Hepatic stellate cell (primary cell): ENCODE measurements around the gene LRCH4.
"Not testable (repeated sequence)": the region's sequence is repeated elsewhere in the genome, so short reads cannot be mapped to it uniquely, and the experiment has no call there.

ENCODE experiments used
- DNase-seq: peaks from one replicate; pipeline ENCODE4 v3.0.0; 2011; ENCODE audit warnings: low spot score

The LRCH4 gene

DNA sequence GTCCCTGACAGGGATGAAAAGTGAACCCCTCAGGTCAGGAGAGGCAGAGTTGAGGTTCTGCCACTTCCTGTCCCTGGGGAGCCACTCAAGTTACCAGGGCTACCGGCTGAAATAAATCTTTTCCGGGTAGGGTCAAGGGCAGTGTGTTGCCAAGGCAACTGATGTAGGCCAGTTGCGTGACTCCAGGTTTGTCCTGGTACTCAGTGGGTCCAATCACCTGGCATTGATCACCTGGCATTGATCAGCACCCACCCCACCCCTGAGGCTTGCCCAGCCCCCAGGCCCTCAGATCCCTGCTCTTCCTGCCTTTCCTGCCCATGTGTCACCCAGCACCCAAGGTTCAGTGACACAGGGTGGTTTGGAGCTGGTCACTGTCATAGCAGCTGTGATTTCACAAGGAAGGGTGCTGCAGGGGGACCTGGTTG is 18.2 kb downstream of the LRCH4 start:
- DNase-seq = no peak

DNA sequence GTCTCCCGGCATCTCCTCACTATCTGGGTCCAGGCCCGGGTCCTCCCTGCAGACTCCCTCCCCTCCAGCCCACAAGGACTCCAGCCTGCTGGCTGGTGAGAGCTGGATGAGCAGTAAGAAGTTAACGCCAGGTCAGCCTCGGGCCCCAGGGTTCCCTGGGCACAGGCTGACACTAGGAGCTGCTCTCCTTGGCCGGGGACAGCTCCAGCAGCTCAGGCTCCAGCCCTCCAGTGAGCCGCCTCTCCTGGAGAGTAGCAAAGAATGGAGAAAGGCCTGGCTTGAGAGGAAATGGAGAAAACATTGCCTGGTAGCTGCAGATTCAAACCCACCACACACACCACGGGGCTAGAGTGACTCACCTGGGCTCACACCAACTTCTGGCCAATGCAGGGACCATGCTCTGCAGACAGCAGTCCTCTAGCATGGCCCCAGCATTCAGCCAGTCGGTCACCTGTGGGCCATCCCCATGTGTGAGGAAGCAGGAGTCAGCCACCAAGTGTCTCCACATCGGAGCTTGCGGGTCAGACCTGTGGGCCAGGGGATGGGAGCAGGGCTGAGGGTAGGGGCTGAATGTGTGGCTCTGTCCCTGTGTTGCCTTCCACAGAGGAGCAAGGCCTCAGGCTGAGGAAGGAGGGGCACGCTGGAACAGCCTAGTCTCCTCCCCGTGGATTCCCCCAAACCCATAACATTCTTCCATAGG is 18.7 kb downstream of the LRCH4 start:
- DNase-seq = no peak

DNA sequence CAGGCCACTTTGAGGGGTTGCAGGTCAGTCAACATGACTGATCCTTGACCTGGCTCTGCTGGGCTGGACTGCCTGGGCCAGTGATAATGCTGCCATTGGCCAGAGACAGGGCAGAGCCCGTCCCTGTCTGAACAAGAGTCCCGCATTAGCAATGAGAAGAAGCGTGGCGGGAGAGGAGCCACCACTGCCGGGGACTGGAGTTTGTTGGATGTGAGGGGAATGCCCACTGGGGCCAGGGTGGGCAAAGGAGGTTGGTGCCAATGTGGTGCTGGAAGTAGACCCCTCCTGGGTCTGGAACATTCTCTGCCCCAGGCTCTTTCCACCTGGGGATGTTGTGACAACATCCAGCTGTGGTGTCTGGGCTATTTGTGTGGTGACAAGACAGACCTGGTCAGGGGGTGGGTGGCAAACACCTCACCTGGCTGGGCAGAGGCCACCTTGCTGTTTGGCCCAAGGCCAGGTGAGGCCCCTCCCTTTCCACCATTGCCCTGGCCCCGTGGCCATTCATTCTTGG is 19.9 kb downstream of the LRCH4 start:
- no peak for DNase-seq

- DNase-seq = no peak
These were observed 20.8 kb downstream of the LRCH4 start for GRCh38 chr7:100565133-100565571.

- not testable (repeated sequence) for DNase-seq
These were observed 21.5 kb downstream of the LRCH4 start for GRCh38 chr7:100564405-100564804.

DNA sequence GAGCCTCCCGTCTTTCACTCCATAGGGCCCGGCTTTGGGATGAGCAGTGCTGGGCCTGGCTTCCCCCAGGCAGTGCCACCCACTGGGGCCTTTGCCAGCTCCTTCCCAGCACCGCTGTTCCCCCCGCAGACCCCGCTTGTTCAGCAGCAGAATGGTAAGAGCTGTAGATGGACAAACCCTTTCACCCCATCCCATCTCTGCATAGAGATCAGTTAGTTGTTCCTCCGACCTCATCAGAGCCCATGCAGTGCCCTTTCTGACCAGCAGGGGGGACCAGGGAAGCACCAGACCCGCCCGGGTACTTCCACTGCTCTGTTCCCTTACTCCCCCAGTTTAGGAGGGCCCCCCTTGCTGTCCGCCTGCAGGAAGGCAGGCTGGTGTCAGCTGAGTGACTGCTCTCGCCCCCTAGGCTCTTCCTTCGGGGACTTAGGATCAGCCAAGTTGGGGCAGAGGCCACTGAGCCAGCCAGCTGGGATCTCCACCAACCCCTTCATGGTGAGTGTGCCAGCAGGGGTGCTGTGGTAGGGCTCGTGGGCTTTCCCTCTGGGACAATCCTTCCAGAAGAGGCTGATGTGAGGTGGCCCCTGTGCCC is 22.0 kb downstream of the LRCH4 start:
- peak; percentile 89 for DNase-seq

GRCh38 chr7:100563100-100563564 is 22.8 kb downstream of the LRCH4 start:
- no peak for DNase-seq

DNA sequence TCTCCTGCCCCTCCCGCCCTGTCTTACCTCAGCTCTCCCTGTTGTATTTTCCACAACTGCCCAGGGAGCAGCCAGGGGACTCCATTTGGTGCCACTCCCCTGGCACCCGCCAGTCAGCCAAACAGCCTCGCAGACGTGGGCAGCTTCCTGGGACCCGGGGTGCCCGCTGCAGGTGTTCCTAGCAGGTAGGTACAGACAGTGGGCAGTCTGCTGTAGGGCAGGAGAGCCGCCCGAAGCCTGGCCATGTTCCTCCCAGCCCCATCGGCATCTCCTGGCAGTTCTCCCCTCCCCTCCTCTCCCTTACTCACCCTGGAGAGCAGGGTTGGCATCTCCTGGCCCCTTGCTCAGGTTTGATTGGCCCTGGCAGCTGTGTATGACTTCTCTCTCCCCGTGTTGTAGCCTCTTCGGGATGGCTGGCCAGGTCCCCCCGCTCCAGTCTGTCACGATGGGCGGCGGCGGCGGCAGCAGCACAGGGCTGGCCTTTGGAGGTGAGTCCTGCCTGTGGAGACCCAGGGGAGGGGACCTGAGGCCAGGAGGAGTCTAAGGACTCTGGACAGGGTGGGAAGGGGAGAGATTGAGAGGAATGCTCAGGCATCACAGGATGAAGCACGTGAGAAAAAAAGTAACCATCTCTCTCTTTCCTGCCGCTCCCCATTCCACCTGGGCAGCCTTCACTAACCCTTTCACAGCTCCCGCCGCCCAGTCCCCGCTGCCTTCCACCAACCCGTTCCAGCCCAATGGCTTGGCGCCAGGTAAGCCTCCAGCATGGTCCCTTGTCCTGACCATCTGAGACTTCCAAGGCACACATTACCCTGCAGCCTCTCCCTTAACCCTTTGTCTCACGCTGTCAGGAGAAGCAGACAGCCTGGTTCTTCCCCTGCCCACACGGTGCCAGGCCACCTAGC is 23.5 kb downstream of the LRCH4 start:
- no peak for DNase-seq

- no peak for DNase-seq
These were observed 24.3 kb downstream of the LRCH4 start for GRCh38 chr7:100561491-100562194.

- no peak for DNase-seq
These were observed 26.8 kb downstream of the LRCH4 start for GRCh38 chr7:100559127-100559526.

DNA sequence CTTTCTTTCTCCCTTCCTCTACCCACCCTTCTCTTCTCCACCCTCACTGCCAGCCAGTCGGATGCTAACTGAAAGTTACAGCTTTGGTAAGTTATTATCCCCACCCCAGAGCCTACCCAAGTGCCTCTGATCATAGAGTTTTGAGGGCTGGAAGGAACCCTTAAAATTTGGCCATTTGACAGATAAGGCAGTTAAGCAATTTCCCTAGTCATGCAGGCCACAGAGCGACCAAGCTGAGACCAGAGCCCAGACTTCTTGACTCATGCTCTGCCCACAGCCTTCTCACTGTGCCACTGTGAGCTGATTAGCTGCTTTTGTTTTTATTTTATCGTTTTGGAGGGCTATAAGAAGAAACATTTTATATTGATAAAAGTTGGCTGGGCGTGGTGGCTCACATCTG is 29.4 kb downstream of the LRCH4 start:
- no peak for DNase-seq

DNA sequence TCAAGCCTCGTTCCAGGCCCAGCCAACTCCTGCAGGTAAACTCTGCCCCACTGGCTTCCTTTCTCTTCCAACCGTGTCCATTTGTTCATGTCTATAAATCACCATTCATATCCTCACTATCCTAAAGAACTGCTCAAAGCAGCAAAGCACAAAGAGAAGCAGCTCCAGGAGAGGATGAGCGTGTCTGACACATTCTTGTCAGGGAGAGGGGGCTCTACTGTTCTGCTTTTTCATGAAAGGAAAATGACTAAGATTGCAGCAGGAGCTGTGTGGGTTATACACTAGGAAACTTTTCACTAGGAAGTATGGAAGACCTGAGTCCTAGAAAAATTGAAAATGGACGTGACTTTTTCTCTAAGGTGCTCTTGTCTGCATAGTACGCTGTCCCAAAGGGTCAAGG is 30.2 kb downstream of the LRCH4 start:
- DNase-seq = no peak

- DNase-seq = no peak
These were observed 32.9 kb downstream of the LRCH4 start for GRCh38 chr7:100553032-100553431.

DNA sequence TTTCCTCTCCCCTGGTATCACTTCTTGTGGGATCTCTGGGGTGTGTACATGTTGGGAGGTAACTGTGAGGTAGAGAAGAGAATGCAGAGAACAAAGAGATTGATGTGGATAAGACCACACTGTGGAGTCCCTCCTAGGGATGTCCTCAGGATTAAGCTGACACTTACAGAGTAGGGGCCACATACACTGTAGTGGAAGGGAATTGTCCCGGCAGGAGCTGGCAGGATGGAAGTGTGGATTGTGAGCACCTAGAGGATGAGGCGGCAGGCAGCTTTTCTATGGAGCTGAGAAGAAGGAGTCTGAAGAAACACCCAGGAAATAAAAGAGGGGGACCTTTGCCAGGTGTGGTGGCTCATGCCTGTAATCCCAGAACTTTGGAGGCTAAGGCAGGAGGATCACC is 33.4 kb downstream of the LRCH4 start:
- no peak for DNase-seq

DNA sequence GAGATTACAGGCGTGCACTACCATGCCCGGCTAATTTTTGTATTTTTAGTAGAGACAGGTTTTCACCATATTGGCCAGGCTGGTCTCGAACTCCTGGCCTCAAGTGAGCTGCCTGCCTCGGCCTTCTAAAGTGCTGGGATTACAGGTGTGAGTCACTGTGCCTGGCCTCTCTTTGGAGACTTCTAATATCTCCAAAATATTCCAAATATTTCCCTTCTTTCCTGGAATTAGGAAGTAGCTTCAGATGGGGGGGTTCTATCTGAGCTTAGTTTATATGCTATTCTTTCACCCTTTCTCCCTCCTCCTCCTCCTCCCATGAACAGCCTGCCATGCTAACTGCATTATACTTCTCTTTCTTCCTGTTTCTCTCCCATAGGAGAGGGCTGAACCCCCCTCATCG is 37.5 kb downstream of the LRCH4 start:
- DNase-seq = not testable (repeated sequence)

DNA sequence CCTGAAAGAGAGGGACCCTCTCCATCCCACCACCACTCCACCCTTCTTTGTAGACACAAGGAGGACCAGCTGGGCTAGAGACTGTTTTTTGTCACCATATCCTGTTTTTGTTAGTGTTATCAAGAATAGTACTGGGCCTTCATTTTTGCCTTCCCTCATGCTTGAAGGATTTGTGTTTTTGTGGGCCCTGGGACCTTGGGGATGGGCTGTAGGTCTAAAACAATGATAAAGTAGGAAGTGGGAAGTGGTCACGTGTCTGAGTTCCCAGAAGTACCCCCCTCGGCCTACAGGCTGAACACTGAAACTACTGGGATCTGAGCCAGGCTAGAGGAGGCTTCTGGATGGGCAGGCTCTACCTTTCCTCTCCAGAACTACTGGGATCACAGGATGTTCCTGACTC is 38.1 kb downstream of the LRCH4 start:
- no peak for DNase-seq

- no peak for DNase-seq
These were observed 38.8 kb downstream of the LRCH4 start for GRCh38 chr7:100546926-100547800.

DNA sequence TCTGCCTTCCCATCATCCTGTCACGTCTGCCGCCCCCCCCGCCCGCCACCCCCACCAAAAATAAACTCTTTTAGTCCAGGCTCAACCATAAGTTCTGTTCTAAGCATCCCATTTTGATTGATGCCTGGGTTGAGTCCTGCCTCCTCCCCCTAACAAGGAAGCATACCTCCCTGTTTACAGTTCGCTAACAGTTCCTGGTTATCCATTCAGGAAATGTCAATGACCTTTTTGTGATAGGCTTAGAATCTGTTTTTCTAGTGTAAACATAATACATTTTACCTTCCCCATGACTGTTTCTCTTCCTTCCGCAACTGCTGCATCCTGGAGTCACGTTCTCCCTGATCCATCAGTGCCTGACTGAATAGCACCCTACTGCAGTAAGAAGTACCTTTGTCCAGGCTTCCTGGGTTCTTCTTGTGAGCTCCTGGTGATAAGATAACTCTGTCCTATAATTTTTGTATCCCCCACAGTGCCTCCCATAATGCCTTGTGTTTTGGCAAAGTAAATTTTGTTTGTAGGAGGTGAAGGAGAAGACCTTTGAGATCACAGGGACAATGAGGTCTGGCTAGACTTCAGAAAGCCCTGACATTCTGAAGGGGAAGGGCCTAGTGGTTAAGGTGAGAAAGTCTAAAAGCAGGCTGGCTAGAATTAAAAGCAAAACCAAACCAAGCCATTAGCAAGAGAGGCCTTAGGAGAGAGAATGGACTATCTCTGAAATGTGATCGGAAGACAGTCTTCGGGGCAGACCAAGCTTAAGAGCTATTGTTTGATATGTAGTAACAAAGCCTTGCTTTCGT is 39.6 kb downstream of the LRCH4 start:
- no peak for DNase-seq

- DNase-seq = peak; percentile 84
These were observed 40.4 kb downstream of the LRCH4 start for GRCh38 chr7:100545360-100546128.
